ENCODE measurements around the gene ANKRD9. TPM values are rescaled to one million over a fixed set of nuclear protein-coding genes. Genes with fewer than 3 reads are reported as not detected.

The ANKRD9 gene
- total and polyA plus RNA-seq, 2 experiments from 2014 or later = 17.3 to 95.9 TPM

- no peak for TF ChIP-seq REST (IDR thresholded peaks at IDR 0.05; ENCODE audit: unreplicated experiment)
Observed at GRCh38 chr14:102500713-102501112, 8.9 kb downstream of the ANKRD9 start (continued).

- DNase-seq (ENCODE audit: low spot score) = no peak
- no peak overlapping the region for H3K27ac ChIP-seq (ENCODE audit: low read depth)
- H3K27ac Mint-ChIP-seq = no peak overlapping the region
Observed at GRCh38 chr14:102500158-102500662, 9.4 kb downstream of the ANKRD9 start.

More at GRCh38 chr14:102500158-102500662, 9.4 kb downstream of the ANKRD9 start:
- H3F3A ChIP-seq (replicated peaks; ENCODE audit: low read depth) = peaks cover 10% of the 10 kb centered on the region
- TF ChIP-seq NANOG (IDR thresholded peaks at IDR 0.05; ENCODE audit: borderline replicate concordance) (no peak), ZNF331 (CRISPR knock-in tag; IDR thresholded peaks at IDR 0.05; ENCODE audit: low read depth) (no peak), JUNB (IDR thresholded peaks at IDR 0.05; ENCODE audit: unreplicated experiment) (no peak), ZNF114 (CRISPR knock-in tag; IDR thresholded peaks at IDR 0.05) (no peak), EZH2phosphoT487 (IDR thresholded peaks at IDR 0.05; ENCODE audit: unreplicated experiment) (no peak), STAT1 (IDR thresholded peaks at IDR 0.05; ENCODE audit: unreplicated experiment) (no peak), CTCF (conservative IDR thresholded peaks at IDR 0.05; ENCODE audit: low read depth in 2 of 2) (no peak)
- H3K4me3 ChIP-seq = no peak overlapping the region
- Mint-ChIP-seq H3K9me3 (no peaks in the 10 kb centered on the region; the same call in 2 of the 3 replicates), H3K27me3 (ENCODE audit: insufficient read depth, low read depth, poor library complexity) (peaks cover 9% of the 10 kb centered on the region), H3K36me3 (ENCODE audit: low read depth) (peaks cover 8% of the 10 kb centered on the region; the same call in 1 of the 3 replicates), H3K4me1 (no peaks in the 10 kb centered on the region; the same call in 2 of the 3 replicates), H3K4me3 (no peak overlapping the region)
- H3K79me2 ChIP-seq (replicated peaks; ENCODE audit: insufficient read depth) = no peaks in the 10 kb centered on the region
- H3K36me3 ChIP-seq (ENCODE audit: insufficient read depth) = 0 out of 2 replicates have a peak, but pooled peaks cover 2% of the 10 kb centered on the region
- H3K27me3 ChIP-seq (ENCODE audit: insufficient read depth) = no peaks in the 10 kb centered on the region
- no peaks in the 10 kb centered on the region for H3K9me2 ChIP-seq (ENCODE audit: insufficient read depth)
- no peaks in the 10 kb centered on the region for H3K4me1 ChIP-seq (ENCODE audit: insufficient read depth)
- H2AFZ ChIP-seq = no peak overlapping the region
- no peak for ATAC-seq
- no peak overlapping the region for H3K4me2 ChIP-seq
- peaks cover 4% of the 10 kb centered on the region; the same call in 1 of the 2 replicates for H4K20me1 ChIP-seq (replicated peaks; ENCODE audit: insufficient read depth)

Measured in GM23338 (cell line).